Eye (tissue), 1 donor: ENCODE data around the gene SHMT2.

Experiments used
- DNase-seq: peaks from one replicate; pipeline ENCODE4 v3.0.0-alpha.2; 2015

The SHMT2 gene

DNA sequence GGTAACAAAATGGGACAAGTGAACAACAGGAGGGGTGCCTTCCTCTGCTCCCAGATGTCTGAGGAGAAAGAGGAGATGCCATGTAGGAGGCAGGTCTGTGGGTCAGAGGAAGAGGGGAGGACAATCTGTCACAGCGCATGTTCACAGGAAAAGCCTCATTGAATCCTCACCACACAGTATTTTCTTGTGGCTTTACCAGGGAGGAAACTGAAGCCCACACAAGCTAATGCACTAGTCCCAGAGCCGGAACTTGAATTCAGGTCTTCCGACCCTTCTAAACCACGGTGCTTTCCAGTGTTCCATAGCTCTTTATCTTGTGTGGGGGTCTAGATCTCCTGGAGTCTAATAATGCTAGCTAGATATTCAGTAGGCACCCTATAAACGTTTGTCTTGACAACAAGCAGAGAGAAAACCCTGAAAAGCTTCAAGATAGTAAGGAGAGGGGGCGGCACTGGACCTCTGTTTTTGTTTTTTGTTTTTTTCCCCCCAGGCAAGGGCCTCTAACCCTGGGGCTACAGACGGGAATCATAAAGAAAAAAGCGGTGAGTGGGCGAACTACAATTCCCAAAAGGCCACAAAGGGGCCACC, 371 bp upstream of the SHMT2 start:
- no peak for DNase-seq

DNA sequence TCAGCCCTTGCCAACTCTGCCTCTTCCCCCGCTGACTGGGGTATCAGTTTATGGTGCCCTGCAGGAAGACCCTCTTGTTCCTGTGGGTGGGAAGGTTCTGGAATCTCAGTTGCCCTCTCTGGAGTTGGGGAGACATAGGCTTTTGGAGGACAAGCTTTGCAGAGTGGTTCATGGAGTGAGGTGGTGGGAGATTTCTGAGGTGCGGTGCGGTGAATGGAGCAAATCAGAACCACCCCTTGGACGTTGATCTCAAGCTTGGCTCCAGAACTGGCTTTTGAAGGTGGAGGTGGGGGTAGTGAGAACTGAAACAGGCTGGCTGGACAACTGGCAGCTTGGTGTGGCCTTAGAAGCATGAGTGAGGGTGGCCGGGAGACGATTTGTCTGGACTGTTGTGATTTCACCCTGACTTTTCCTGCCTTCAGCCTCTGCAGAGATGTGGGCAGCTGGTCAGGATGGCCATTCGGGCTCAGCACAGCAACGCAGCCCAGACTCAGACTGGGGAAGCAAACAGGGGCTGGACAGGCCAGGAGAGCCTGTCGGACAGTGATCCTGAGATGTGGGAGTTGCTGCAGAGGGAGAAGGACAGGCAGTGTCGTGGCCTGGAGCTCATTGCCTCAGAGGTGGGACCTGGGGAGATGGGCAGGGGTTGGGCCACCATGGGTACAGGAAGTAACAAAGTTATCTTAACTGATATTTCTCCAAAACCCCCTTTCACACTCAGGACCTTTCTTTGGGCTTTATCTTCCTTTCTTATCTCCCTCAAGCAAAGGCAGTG, 1.1 kb downstream of the SHMT2 start:
- no peak for DNase-seq

DNA sequence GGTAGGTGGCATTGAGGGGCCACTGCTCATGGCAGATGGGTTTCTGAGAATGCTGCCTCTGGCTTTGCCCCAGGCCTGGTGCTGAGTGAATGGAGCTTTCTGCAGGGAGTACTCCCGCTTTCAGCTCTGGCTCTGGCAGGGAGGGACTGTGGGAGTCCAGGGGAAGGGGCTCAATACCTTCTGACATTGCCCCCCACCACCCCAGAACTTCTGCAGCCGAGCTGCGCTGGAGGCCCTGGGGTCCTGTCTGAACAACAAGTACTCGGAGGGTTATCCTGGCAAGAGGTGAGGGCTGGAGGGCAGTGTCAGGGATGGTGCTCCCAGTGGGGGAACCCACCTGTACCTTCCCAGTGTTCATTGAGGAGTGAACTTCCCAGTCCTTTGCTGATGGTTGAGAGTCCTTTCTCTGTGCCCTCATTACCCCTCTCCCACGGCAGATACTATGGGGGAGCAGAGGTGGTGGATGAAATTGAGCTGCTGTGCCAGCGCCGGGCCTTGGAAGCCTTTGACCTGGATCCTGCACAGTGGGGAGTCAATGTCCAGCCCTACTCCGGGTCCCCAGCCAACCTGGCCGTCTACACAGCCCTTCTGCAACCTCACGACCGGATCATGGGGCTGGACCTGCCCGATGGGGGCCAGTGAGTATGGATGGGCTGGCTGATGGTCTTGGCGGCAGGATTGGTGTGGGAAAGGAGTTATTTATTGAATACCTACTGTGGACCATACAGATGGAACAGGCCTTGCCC, 1.9 kb downstream of the SHMT2 start:
- DNase-seq, result no peak

DNA sequence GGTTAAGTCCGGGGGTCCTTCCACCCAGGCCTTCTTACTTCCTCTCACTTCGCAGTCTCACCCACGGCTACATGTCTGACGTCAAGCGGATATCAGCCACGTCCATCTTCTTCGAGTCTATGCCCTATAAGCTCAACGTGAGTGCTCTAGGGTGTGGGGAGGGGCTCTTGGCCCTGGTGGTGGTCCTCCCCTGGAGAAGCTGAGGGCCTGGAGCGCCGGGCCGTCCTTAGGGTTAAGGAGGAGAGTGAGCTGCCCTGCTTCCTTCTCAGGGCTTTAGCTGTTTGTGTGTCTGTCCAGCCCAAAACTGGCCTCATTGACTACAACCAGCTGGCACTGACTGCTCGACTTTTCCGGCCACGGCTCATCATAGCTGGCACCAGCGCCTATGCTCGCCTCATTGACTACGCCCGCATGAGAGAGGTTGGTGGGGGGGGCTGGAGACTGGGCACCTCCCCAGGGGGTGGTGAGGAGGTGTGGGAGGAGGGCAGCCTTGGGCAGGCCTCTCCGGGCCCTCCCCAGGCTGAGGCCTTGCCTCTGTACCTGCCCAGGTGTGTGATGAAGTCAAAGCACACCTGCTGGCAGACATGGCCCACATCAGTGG, 2.7 kb downstream of the SHMT2 start:
- DNase-seq, result no peak

DNA sequence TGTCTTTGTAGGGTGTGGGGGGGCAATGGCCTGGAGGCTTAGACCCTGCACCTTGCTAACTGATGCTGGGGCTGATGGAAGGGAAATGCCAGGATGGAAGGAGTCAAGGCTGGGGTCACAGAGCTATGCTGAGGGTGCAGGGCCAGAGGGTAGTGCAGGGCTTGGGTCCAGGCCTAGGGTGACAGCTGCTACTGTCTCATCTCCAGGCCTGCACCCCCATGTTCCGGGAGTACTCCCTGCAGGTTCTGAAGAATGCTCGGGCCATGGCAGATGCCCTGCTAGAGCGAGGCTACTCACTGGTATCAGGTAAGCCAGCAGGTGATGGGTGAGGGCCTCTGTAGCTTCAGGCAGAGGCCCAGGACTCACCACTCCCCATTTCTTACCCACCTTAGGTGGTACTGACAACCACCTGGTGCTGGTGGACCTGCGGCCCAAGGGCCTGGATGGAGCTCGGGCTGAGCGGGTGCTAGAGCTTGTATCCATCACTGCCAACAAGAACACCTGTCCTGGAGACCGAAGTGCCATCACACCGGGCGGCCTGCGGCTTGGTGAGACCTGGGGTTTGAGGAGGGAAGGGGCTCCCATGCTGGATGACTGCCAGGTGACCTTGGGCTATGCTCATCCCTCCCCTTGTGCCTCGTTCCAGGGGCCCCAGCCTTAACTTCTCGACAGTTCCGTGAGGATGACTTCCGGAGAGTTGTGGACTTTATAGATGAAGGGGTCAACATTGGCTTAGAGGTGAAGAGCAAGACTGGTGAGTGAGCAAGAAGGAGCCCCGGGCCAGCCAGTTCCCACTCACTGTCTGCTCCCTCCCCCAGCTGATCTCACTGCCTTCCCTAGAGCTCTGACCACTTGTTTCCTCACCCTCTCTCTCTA, 4.1 kb downstream of the SHMT2 start:
- no peak for DNase-seq

DNA sequence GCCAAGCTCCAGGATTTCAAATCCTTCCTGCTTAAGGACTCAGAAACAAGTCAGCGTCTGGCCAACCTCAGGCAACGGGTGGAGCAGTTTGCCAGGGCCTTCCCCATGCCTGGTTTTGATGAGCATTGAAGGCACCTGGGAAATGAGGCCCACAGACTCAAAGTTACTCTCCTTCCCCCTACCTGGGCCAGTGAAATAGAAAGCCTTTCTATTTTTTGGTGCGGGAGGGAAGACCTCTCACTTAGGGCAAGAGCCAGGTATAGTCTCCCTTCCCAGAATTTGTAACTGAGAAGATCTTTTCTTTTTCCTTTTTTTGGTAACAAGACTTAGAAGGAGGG, 4.7 kb downstream of the SHMT2 start:
- no peak for DNase-seq

DNA sequence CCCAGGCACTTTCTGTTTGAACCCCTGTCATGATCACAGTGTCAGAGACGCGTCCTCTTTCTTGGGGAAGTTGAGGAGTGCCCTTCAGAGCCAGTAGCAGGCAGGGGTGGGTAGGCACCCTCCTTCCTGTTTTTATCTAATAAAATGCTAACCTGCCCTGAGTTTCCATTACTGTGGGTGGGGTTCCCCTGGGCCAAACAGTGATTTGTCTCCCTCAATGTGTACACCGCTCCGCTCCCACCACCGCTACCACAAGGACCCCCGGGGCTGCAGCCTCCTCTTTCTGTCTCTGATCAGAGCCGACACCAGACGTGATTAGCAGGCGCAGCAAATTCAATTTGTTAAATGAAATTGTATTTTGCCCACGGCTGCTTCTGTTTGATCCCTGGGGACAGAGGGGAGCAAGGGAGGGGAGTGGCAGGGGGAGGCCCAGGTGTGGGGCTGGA, 5.1 kb downstream of the SHMT2 start:
- DNase-seq, result peak; percentile 35

DNA sequence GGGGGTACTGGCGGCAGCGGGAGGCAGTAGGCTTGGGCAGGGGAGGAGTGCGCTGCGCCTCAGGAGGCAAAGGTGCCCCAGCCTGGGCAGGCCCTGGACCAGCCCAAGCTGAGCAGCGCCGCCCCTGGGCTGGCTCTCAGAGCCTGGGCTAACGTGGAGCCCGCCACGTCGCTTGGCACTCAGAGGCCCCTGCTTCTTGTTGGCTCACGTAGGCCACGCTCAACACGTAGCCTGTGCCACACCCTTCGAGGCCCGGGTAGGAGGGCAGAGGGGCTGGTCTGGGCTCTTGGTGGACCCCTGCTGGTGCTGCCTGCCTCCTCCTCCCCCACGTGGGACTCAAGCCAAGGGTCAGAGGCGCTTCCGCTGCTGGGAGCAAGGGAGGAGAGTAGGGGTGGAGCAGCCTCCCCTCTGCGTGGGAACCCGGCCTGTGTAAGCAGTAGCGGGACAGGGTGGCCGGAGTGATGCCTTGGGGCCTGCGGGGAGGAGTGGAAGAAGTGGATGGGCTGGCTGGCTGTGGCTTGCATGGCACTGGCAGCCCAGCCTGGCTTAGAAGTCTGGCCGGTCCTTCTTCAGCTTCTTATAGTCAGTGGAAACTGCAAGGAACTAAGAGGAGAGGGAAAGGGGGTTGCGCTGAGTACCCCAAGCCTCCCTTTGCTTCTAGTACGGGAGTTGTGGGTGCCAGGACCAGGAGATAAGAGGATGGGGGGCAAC, 5.7 kb downstream of the SHMT2 start:
- peak; percentile 52 for DNase-seq

DNA sequence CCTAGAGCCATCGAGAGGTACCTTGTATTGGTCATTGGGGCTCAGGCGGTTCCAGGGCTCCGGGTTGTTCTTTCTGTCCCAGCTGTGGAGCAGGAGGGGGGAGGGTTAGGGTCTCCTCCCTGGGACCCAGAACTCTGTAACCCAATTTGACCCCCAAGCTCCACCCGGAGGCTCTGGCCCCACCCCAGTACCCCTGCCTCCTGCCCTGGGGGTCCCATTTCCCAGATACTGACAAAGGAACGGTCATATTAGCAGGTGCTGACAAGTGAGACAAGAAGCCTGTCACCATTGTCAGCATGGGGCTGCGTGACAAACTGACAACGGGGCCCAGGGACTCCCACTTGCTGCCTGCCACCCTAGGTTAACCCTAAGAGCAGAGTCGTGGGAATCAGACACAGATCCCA, 6.2 kb downstream of the SHMT2 start:
- peak; percentile 25 for DNase-seq

DNA sequence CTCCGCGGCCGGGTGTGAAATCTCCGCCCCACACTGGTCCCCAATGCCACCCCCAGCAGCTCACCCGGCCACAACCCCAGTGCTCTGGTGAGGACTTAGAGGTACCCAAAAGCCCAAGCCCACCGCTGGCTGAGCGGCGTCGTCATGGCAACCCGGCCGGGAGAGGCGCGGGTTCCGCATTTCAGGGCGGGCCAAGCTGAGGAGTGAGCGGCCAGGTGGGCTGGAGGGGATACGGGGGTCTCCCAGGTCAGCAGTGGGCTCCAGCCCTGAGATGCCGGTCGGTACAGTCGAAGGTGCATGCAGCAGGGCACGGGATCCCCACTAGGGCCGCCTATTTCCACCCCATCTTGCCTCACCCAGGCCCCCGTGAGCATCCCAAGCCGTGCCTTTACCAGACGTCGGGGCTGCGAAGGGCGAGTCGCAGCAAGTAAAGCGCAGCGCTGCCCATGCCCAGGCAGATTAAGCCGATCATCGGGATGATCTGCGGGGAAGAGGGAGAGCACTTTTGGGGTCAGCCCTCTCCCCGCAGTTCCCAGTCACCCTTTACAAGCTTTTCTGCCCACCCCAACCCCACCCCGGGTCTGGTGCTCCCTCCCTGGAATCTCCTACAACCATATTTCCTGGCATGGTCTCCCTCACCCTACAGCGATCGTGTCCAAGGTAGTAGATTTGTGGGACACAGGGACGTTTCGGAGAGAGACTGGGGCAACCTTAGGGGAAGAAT, 6.9 kb downstream of the SHMT2 start:
- peak; percentile 70 for DNase-seq

DNA sequence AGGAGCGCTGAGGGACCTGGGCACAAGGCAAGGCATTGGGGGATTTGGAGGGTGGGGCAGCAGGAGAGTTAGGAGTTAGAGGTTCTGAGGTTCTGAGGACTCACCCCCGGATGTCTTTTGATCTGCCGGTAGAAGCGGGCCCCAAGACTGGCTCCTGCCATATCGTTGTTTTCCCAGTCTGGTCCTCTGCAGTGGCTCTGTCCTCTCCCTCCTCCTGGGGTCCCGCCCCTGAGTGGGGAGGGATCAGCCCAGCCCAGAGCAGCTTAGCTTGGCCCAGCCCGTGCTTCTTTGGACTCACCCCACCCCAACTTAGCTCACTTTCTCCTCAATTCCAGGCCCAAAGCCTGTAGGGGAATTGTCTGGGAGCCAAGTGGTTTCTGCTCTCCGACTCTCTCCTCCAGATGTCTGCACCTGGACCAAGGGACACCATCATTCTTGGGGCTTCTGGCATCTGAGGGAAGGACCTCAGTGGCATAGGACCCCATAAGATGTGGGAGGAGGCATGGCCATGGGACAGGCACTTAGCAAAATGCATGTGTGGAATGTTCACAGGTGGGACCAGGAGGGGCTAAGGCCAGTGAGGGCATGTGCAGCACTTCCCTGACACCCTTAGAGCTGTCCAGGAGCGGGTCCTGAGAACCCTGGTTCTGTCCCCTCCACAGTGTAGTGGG, 7.5 kb downstream of the SHMT2 start:
- DNase-seq, result peak; percentile 54

DNA sequence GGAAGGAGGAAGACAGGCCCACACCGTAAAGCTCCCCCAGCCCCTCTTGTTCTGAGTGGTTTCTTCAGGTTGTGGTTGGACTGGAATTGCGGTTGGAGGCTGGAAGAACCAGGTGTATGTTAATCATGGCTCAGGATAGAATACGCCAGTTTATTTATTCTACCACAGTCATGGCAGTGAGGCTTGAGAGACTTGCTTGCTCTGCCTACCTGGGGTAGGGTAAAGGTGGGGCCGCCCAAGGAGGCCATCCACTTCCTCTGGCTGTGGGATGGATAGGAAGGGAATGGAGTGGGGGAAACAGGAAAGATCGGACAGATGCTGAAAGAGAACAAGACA, 8.1 kb downstream of the SHMT2 start:
- no peak for DNase-seq

DNA sequence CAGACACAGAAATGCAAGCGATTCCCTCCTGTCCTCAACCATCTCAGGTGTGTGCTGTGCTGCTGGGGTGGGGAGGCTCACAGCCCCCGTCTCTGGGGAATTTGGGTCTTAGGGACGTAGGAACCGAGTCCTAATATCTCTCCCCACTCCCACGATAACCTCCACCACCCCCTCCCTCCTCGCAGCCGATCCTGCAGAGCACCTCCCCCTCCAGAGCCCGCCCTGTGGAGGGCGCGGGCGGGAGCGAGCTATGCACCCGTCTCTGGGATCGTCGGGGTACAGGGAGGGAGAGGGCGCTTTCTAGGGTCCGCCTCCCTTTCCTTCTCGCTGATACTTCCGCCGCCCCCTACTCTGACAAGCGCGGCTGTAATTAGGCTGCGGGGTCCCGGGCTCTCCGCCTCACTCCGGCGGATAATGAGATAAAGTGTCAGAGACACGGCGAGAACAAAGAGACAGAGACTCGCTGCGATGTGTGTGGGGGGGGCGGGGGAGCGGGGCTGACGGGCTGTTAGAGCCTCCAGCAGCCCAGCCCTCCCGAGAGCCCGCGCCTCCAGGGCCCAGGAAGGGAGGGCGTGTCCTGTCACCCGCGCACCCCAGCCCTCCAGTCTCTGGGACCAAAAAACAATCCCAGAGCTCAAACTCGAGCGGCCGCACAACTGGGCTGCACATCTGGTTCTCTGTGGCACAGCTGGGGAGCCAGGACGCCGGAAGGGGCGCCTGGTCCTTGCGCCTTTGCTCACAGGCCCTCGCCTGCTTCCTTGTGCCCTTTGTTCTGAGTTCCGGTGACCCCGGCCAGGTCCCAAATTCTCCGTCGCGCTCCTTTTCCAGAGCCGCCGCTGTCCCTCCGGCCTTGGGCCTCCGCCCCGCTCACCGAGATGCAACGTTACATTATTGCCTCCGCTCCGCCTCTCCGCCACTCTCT, 8.7 kb downstream of the SHMT2 start:
- peak; percentile 64 for DNase-seq

DNA sequence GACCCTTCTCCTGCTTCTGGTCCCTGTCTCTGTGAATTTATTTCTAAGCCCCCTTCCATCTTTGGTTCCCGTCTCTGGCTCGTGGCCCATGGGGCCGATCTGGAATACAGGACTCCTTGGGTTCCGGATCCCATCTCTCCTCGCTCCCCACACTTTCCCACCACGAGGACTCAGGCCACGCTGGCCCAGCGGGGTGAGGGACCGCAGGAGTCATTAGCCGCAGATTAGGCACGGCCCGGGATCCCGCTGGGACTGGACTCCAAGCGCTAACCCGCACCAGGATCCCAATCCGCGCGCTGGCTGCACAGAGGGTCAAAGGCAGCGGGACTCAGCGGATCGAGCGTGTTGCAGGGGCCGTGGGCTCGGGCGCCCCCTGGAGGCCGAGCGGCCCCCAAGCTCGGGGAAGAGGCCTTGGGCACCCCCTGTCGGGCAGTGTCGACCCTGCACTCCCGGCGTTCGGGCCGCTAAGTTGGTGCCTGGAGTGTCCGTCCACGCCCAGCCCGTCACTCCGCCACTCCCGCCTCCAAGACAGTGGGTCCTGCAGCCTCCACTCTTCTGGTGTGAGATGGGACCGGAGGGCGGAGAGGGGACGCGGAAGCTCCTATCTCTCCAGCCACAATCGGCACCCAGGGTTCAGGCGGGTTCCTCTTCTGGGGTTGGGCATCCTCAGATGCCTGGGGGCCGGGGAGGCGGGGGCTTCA, 9.5 kb downstream of the SHMT2 start:
- peak; percentile 97 for DNase-seq

DNA sequence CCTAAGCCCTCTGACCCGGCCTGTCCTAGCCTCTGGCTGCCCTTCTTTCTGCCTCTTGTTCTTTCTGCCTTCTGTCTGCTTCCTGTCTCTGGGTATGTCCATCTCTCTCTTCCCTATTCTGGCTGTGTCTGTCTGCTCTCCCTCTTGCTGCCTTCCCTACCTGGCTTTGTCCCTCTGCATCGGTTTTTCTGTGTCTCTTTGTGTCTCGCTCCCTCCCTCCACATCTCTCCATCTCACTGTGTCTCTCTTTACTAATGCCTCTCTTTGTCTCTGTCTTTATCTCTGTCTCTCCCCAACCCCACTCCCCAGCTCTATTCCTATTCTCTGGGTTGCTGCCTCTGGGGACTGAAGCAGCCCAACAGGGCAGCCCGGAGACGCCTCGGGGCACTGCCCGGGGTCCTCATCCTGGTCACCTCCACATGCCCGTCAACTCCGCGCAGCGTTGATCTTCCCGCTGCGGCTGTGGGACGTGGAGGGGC, 10.1 kb downstream of the SHMT2 start:
- DNase-seq, result no peak

DNA sequence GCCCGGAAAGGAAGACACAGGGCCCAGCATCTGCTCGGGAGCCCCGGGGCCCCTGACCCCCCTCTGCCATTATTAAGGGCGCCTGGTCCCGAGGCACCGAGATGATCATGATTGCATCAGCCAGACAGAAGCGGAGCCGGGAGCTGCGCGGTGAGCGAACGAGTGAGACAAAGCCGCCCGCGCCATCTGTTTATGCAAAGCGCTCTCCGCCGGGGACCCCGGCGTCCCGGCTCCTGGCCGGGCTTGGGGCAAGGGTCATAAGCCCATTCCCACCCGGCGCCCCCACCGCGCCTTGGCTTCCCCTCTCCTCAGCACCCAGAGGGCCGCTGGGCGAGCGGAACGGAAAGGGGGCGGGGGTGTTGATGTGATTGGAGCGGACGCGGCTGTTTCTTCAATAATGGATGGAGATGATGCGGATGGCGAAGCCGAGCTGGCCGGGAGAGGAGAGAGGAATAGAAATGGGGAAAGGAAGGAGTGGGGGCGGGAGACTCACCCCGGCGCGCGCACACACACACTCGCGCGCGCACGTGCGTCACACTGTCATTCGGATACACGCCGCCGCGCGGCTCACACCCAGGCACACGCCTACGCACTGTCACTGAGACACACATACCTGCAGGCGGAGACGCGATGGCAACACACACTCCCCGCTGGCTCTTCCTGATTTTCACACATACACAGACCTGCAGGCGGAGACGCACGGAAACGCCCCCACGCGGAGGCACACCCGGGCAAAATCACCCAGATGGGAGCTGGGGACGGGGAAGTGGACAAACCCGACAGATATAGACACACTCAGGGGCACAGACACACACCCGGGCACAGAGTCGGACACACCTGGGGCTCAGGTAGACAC, 10.8 kb downstream of the SHMT2 start:
- peak; percentile 88 for DNase-seq

DNA sequence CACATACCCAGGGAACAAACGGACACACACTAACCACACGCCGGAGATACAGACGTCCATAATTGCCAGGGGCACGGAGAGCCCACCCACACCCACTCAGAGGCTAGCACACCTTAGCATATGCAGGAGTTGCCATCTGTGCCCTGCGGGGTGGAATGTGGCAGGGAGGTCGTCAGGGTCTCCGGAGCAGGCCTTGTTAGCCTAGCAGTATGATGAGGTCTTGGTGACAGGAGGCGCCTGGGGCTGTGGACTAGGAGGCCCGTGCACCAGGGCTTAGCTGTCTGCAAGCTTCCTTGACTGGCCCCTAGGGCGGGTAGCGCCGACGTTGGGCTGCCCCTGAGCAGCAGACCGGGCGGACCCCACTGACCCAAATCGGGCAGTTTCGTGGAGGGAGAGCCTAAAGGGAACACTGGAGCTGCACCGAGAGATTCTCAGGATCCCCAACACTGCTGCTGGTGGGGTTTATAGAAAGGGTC, 11.5 kb downstream of the SHMT2 start:
- DNase-seq, result peak; percentile 81
